Gastroesophageal sphincter (tissue), 3 donors: ENCODE results near the gene WDR93.
A peak's percentile ranks its signal among the peaks of the same experiment; 100 is the strongest.

Experiments used
- EP300 ChIP-seq: sonication (generic); formaldehyde crosslinking; IDR thresholded peaks from one replicate; pipeline ENCODE4 v1.6.1; 2017; ENCODE audit warnings: antibody characterized with exemption, mild to moderate bottlenecking
- POLR2A ChIP-seq, 2 donors: fragments of 450-650 bp; IDR thresholded peaks; one replicate each; pipeline ENCODE4 v1.6.1; 2017; ENCODE audit warnings: antibody characterized with exemption in 2 of 2, mild to moderate bottlenecking in 2 of 2, moderate library complexity in 1 of 2
- POLR2AphosphoS5 ChIP-seq: sonication (generic); formaldehyde crosslinking; IDR thresholded peaks from one replicate; pipeline ENCODE4 v1.6.1; 2017; ENCODE audit warnings: antibody characterized with exemption
- TF ChIP-seq, protein P1 (sequence below), 4 experiments: fragments of 200-600 bp in 2 of 4; fragments of 450-650 bp in 2 of 4; sonication (generic) in 1 of 4; IDR thresholded peaks; one replicate each; pipeline ENCODE4 v1.5.1; 2017 to 2019; ENCODE audit warnings: antibody characterized with exemption in 4 of 4, mild to moderate bottlenecking in 2 of 4, moderate library complexity in 2 of 4

- TF ChIP-seq, protein P1, sequence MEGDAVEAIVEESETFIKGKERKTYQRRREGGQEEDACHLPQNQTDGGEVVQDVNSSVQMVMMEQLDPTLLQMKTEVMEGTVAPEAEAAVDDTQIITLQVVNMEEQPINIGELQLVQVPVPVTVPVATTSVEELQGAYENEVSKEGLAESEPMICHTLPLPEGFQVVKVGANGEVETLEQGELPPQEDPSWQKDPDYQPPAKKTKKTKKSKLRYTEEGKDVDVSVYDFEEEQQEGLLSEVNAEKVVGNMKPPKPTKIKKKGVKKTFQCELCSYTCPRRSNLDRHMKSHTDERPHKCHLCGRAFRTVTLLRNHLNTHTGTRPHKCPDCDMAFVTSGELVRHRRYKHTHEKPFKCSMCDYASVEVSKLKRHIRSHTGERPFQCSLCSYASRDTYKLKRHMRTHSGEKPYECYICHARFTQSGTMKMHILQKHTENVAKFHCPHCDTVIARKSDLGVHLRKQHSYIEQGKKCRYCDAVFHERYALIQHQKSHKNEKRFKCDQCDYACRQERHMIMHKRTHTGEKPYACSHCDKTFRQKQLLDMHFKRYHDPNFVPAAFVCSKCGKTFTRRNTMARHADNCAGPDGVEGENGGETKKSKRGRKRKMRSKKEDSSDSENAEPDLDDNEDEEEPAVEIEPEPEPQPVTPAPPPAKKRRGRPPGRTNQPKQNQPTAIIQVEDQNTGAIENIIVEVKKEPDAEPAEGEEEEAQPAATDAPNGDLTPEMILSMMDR (IDR thresholded peaks at IDR 0.05) = no peak
- peak; percentile 33 for TF ChIP-seq POLR2AphosphoS5
- no peak for TF ChIP-seq POLR2A (IDR thresholded peaks at IDR 0.05)
- TF ChIP-seq EP300 = no peak
Observed at GRCh38 chr15:89654847-89655805, 35.5 kb upstream of the WDR93 start, which contains the start of gene KIF7.
